Prostate gland (tissue), 2 donors: ENCODE measurements around the gene ASIC2.

Experiments used
- POLR2A ChIP-seq: fragments of 450-650 bp; IDR thresholded peaks from one replicate; pipeline ENCODE4 v1.6.1; 2016; ENCODE audit warnings: antibody characterized with exemption, mild to moderate bottlenecking
- POLR2AphosphoS5 ChIP-seq: sonication (generic); formaldehyde crosslinking; IDR thresholded peaks from one replicate; pipeline ENCODE4 v1.6.1; 2017; ENCODE audit warnings: antibody characterized with exemption
- TF ChIP-seq, protein P1 (sequence below), 4 experiments: fragments of 200-600 bp in 2 of 4; fragments of 450-650 bp in 2 of 4; sonication (generic) in 2 of 4; IDR thresholded peaks; 1 replicate in 3 of 4; 2 replicates in 1 of 4; pipeline ENCODE4 v1.5.1; 2016 to 2019; ENCODE audit warnings: antibody characterized with exemption in 4 of 4, mild to moderate bottlenecking in 2 of 4, moderate library complexity in 2 of 4

DNA sequence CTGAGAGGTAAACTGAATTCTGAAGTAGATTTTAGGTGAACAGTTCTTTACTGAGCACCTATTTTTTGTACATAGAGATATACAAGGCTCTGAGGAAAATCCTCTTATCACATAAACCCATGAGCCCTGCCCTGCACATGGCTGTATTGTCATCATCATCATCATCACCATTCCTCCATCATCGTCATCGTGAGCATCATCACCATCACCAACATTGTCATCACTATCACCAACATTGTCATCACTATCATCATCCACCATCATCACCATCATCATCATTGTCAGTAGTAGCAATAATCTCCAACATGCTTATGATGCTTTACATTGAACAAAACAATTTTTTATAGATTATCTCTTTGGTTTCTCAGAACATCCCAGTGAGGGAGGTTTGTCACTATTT, 20.7 kb downstream of the ASIC2 start:
- TF ChIP-seq, protein P1, sequence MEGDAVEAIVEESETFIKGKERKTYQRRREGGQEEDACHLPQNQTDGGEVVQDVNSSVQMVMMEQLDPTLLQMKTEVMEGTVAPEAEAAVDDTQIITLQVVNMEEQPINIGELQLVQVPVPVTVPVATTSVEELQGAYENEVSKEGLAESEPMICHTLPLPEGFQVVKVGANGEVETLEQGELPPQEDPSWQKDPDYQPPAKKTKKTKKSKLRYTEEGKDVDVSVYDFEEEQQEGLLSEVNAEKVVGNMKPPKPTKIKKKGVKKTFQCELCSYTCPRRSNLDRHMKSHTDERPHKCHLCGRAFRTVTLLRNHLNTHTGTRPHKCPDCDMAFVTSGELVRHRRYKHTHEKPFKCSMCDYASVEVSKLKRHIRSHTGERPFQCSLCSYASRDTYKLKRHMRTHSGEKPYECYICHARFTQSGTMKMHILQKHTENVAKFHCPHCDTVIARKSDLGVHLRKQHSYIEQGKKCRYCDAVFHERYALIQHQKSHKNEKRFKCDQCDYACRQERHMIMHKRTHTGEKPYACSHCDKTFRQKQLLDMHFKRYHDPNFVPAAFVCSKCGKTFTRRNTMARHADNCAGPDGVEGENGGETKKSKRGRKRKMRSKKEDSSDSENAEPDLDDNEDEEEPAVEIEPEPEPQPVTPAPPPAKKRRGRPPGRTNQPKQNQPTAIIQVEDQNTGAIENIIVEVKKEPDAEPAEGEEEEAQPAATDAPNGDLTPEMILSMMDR (IDR thresholded peaks at IDR 0.05) = no peak
- no peak for TF ChIP-seq POLR2AphosphoS5
- TF ChIP-seq POLR2A = no peak
